WTC11 (cell line): ENCODE data around the gene TRIP11. TPM values are rescaled to one million over a fixed set of nuclear protein-coding genes. Genes with fewer than 3 reads are reported as not detected.

Source experiments
- ATAC-seq: fragments of 200-7000 bp; cut with Tn5 transposase; 2 replicates; pipeline ENCODE4 v1.10.0; 2021; ENCODE audit warnings: mild to moderate bottlenecking, moderate library complexity
- CTCF ChIA-PET: fragments of 300-600 bp; sonication (Branson Sonifier 250); formaldehyde crosslinking; loops from one replicate; lab custom pipeline; 2021; ENCODE audit warnings: antibody characterized with exemption; lab: Charles Lee
- POLR2A ChIA-PET: fragments of 350-600 bp; sonication (Branson Sonifier 250); formaldehyde crosslinking; loops from one replicate; lab custom pipeline; 2021; ENCODE audit warnings: antibody characterized with exemption; lab: Charles Lee
- DNase-seq: peaks from one replicate; pipeline ENCODE4 v3.0.0; 2021; ENCODE audit warnings: low spot score
- H3K27ac Mint-ChIP-seq: 2 replicates; pipeline ENCODE4 v1.8.0; 2021; ENCODE audit warnings: mixed read lengths
- H3K27me3 Mint-ChIP-seq: 2 replicates; pipeline ENCODE4 v1.8.0; 2021; ENCODE audit warnings: low read depth, mild to moderate bottlenecking, moderate library complexity, mixed read lengths
- H3K36me3 Mint-ChIP-seq: 2 replicates; pipeline ENCODE4 v1.8.0; 2021; ENCODE audit warnings: mixed read lengths
- H3K4me1 Mint-ChIP-seq: 2 replicates; pipeline ENCODE4 v1.8.0; 2022; ENCODE audit warnings: mixed read lengths
- H3K4me3 Mint-ChIP-seq: 2 replicates; pipeline ENCODE4 v1.8.0; 2021; ENCODE audit warnings: mild to moderate bottlenecking, moderate library complexity, mixed read lengths
- H3K9me3 Mint-ChIP-seq: 2 replicates; pipeline ENCODE4 v1.8.0; 2021; ENCODE audit warnings: mixed read lengths
- ATF1 ChIP-seq: sonication (generic); formaldehyde crosslinking; IDR thresholded peaks from 2 replicates; pipeline ENCODE4 v1.8.1; 2023; ENCODE audit warnings: mild to moderate bottlenecking, moderate library complexity, missing genetic modification reagents
- CREB1 ChIP-seq: sonication (generic); formaldehyde crosslinking; IDR thresholded peaks from 2 replicates; pipeline ENCODE4 v1.8.0; 2023; ENCODE audit warnings: mild to moderate bottlenecking, missing genetic modification reagents
- ERG ChIP-seq: fragments of 250-450 bp; sonication (Bioruptor Pico); IDR thresholded peaks from 2 replicates; pipeline ENCODE4 v1.8.0; 2021; ENCODE audit warnings: mild to moderate bottlenecking
- FOXP1 ChIP-seq: sonication (generic); formaldehyde crosslinking; IDR thresholded peaks from 2 replicates; pipeline ENCODE4 v1.8.0; 2022; ENCODE audit warnings: missing genetic modification reagents, mild to moderate bottlenecking, moderate library complexity, borderline replicate concordance
- FOXP4 ChIP-seq: sonication (generic); formaldehyde crosslinking; IDR thresholded peaks from 2 replicates; pipeline ENCODE4 v1.8.0; 2022; ENCODE audit warnings: mild to moderate bottlenecking, missing genetic modification reagents
- HMGA2 ChIP-seq: fragments of 250-450 bp; sonication (Bioruptor Pico); IDR thresholded peaks from 2 replicates; pipeline ENCODE4 v1.4.0; 2021; ENCODE audit warnings: mild to moderate bottlenecking, moderate library complexity
- IRF2 ChIP-seq: sonication (generic); formaldehyde crosslinking; IDR thresholded peaks from 2 replicates; pipeline ENCODE4 v1.8.0; 2022; ENCODE audit warnings: low read depth, missing genetic modification reagents, borderline replicate concordance
- ZNF121 ChIP-seq: sonication (generic); formaldehyde crosslinking; IDR thresholded peaks from 2 replicates; pipeline ENCODE4 v1.8.0; 2023; ENCODE audit warnings: missing genetic modification reagents
- ZNF396 ChIP-seq: fragments of 250-450 bp; sonication (Bioruptor Pico); IDR thresholded peaks from 2 replicates; pipeline ENCODE4 v1.8.0; 2021; ENCODE audit warnings: mild to moderate bottlenecking, moderate library complexity, borderline replicate concordance
- total RNA-seq: library from RNA; stranded (reverse); gene quantifications from 3 replicates; pipeline ENCODE4 v1.2.3, GENCODE V29; 2021
- TF ChIP-seq, protein P1 (sequence below): sonication (generic); formaldehyde crosslinking; IDR thresholded peaks from 2 replicates; pipeline ENCODE4 v1.8.1; 2023; ENCODE audit warnings: mild to moderate bottlenecking, missing genetic modification reagents
- TF ChIP-seq, protein P2 (sequence below): sonication (generic); formaldehyde crosslinking; IDR thresholded peaks from 2 replicates; pipeline ENCODE4 v1.8.0; 2023; ENCODE audit warnings: missing genetic modification reagents, mild to moderate bottlenecking, borderline replicate concordance
- TF ChIP-seq, protein P3 (sequence below): sonication (generic); formaldehyde crosslinking; IDR thresholded peaks from 2 replicates; pipeline ENCODE4 v1.8.1; 2023; ENCODE audit warnings: mild to moderate bottlenecking, missing genetic modification reagents
- TF ChIP-seq, protein P4 (sequence below): sonication (generic); formaldehyde crosslinking; IDR thresholded peaks from 2 replicates; pipeline ENCODE4 v1.8.1; 2023; ENCODE audit warnings: mild to moderate bottlenecking, missing genetic modification reagents, borderline replicate concordance

TRIP11 gene
- total RNA-seq, 1 experiment from 2014 or later = 34.4 TPM

- TF ChIP-seq, protein P1, sequence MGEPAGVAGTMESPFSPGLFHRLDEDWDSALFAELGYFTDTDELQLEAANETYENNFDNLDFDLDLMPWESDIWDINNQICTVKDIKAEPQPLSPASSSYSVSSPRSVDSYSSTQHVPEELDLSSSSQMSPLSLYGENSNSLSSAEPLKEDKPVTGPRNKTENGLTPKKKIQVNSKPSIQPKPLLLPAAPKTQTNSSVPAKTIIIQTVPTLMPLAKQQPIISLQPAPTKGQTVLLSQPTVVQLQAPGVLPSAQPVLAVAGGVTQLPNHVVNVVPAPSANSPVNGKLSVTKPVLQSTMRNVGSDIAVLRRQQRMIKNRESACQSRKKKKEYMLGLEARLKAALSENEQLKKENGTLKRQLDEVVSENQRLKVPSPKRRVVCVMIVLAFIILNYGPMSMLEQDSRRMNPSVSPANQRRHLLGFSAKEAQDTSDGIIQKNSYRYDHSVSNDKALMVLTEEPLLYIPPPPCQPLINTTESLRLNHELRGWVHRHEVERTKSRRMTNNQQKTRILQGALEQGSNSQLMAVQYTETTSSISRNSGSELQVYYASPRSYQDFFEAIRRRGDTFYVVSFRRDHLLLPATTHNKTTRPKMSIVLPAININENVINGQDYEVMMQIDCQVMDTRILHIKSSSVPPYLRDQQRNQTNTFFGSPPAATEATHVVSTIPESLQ (CRISPR knock-in tag) = no peak
- TF ChIP-seq, protein P2, sequence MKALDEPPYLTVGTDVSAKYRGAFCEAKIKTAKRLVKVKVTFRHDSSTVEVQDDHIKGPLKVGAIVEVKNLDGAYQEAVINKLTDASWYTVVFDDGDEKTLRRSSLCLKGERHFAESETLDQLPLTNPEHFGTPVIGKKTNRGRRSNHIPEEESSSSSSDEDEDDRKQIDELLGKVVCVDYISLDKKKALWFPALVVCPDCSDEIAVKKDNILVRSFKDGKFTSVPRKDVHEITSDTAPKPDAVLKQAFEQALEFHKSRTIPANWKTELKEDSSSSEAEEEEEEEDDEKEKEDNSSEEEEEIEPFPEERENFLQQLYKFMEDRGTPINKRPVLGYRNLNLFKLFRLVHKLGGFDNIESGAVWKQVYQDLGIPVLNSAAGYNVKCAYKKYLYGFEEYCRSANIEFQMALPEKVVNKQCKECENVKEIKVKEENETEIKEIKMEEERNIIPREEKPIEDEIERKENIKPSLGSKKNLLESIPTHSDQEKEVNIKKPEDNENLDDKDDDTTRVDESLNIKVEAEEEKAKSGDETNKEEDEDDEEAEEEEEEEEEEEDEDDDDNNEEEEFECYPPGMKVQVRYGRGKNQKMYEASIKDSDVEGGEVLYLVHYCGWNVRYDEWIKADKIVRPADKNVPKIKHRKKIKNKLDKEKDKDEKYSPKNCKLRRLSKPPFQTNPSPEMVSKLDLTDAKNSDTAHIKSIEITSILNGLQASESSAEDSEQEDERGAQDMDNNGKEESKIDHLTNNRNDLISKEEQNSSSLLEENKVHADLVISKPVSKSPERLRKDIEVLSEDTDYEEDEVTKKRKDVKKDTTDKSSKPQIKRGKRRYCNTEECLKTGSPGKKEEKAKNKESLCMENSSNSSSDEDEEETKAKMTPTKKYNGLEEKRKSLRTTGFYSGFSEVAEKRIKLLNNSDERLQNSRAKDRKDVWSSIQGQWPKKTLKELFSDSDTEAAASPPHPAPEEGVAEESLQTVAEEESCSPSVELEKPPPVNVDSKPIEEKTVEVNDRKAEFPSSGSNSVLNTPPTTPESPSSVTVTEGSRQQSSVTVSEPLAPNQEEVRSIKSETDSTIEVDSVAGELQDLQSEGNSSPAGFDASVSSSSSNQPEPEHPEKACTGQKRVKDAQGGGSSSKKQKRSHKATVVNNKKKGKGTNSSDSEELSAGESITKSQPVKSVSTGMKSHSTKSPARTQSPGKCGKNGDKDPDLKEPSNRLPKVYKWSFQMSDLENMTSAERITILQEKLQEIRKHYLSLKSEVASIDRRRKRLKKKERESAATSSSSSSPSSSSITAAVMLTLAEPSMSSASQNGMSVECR (CRISPR knock-in tag) = no peak
- TF ChIP-seq ZNF396 (CRISPR knock-in tag) = no peak
Measured at GRCh38 chr14:91964011-91964410, 75.8 kb downstream of the TRIP11 start (continued).

DNA sequence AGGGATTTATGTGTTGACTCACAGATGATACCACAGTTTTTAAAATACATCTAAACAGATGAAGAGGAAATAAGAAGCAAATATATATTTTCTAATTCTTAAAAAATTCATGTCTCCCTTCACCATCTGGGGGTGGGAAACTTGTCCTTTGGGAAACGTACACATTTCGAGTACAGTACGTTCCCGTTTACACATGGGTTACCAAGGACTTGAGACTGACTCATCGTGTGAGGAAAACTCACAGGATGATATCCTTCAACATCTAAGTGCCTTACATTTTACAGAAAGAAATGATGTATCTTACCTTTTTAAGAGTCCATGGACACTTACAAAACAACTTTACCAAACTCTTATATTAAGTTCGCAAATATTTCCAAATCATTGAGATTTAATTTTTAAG is 76.4 kb downstream of the TRIP11 start:
- H3K4me3 Mint-ChIP-seq = no peak overlapping the region
- peaks cover 2% of the 10 kb centered on the region; the same call in 1 of the 2 replicates for H3K36me3 Mint-ChIP-seq
- H3K4me1 Mint-ChIP-seq = peaks cover 6% of the 10 kb centered on the region; the same call in 1 of the 2 replicates
- H3K27me3 Mint-ChIP-seq = no peaks in the 10 kb centered on the region
- DNase-seq (no peak), ATAC-seq (no peak)
- H3K27ac Mint-ChIP-seq = no peak overlapping the region
- ChIA-PET CTCF (no interaction called here), POLR2A (no interaction called here)
- TF ChIP-seq IRF2 (CRISPR knock-in tag) = no peak
- TF ChIP-seq CREB1 = no peak
- TF ChIP-seq, protein P3, sequence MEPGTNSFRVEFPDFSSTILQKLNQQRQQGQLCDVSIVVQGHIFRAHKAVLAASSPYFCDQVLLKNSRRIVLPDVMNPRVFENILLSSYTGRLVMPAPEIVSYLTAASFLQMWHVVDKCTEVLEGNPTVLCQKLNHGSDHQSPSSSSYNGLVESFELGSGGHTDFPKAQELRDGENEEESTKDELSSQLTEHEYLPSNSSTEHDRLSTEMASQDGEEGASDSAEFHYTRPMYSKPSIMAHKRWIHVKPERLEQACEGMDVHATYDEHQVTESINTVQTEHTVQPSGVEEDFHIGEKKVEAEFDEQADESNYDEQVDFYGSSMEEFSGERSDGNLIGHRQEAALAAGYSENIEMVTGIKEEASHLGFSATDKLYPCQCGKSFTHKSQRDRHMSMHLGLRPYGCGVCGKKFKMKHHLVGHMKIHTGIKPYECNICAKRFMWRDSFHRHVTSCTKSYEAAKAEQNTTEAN (CRISPR knock-in tag) = no peak
- TF ChIP-seq, protein P4, sequence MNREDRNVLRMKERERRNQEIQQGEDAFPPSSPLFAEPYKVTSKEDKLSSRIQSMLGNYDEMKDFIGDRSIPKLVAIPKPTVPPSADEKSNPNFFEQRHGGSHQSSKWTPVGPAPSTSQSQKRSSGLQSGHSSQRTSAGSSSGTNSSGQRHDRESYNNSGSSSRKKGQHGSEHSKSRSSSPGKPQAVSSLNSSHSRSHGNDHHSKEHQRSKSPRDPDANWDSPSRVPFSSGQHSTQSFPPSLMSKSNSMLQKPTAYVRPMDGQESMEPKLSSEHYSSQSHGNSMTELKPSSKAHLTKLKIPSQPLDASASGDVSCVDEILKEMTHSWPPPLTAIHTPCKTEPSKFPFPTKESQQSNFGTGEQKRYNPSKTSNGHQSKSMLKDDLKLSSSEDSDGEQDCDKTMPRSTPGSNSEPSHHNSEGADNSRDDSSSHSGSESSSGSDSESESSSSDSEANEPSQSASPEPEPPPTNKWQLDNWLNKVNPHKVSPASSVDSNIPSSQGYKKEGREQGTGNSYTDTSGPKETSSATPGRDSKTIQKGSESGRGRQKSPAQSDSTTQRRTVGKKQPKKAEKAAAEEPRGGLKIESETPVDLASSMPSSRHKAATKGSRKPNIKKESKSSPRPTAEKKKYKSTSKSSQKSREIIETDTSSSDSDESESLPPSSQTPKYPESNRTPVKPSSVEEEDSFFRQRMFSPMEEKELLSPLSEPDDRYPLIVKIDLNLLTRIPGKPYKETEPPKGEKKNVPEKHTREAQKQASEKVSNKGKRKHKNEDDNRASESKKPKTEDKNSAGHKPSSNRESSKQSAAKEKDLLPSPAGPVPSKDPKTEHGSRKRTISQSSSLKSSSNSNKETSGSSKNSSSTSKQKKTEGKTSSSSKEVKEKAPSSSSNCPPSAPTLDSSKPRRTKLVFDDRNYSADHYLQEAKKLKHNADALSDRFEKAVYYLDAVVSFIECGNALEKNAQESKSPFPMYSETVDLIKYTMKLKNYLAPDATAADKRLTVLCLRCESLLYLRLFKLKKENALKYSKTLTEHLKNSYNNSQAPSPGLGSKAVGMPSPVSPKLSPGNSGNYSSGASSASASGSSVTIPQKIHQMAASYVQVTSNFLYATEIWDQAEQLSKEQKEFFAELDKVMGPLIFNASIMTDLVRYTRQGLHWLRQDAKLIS (CRISPR knock-in tag) = no peak
- no peaks in the 10 kb centered on the region for H3K9me3 Mint-ChIP-seq

GRCh38 chr14:91961297-91962220 is 78.3 kb downstream of the TRIP11 start:
- Mint-ChIP-seq H3K4me3 (no peak overlapping the region), H3K36me3 (no peaks in the 10 kb centered on the region), H3K27ac (no peak overlapping the region), H3K27me3 (no peaks in the 10 kb centered on the region), H3K9me3 (no peaks in the 10 kb centered on the region), H3K4me1 (peaks cover 6% of the 10 kb centered on the region; the same call in 1 of the 2 replicates)
- ATAC-seq (peak; percentile 38; the same call in 1 of the 2 replicates), DNase-seq (no peak)
- POLR2A ChIA-PET = interaction anchor here (0.6 kb wide), 1 partner anchor 90 kb away, joined by 5 read pairs; no protein-coding TSS in a partner anchor
- CTCF ChIA-PET = interaction anchor here (0.6 to 1.4 kb wide), 4 partner anchors 19 to 312 kb away, joined by 3 to 4 read pairs (median 4); no protein-coding TSS in a partner anchor
- TF ChIP-seq ERG (CRISPR knock-in tag) (no peak), FOXP1 (CRISPR knock-in tag) (no peak), ATF1 (no peak), HMGA2 (CRISPR knock-in tag) (no peak), ZNF121 (CRISPR knock-in tag) (no peak), FOXP4 (CRISPR knock-in tag) (no peak)
- TF ChIP-seq, protein P3 (CRISPR knock-in tag) = no peak
